Right lobe of liver (tissue), 4 donors: ENCODE results near the gene ABHD2.

ENCODE experiments used
- CTCF ChIP-seq, 4 donors: fragments of 200-600 bp in 3 of 4; fragments of 450-650 bp in 1 of 4; IDR thresholded peaks; one replicate each; pipeline versions ENCODE4 v1.5.1 to v1.8.0; 2016 to 2022; ENCODE audit warnings: antibody characterized with exemption in 4 of 4, mild to moderate bottlenecking in 2 of 4
- POLR2A ChIP-seq: fragments of 450-650 bp; IDR thresholded peaks from one replicate; pipeline ENCODE4 v1.6.1; 2017; ENCODE audit warnings: antibody characterized with exemption, mild to moderate bottlenecking
- donor health status: DM: no; HTN: no; CAD: no.
- donor health status: DM: no; HTN: no; CAD: no.
- donor health status: DM: no; HTN: yes; CAD: no.

GRCh38 chr15:89197503-89197971 is 109.3 kb downstream of the ABHD2 start:
- TF ChIP-seq CTCF (IDR thresholded peaks at IDR 0.05) (no peak), POLR2A (no peak)
